Jurkat, Clone E6-1 (cell line): ENCODE data around the gene FNDC3A.
A peak's percentile ranks its signal among the peaks of the same experiment; 100 is the strongest.
"Not testable (repeated sequence)": the region's sequence is repeated elsewhere in the genome, so short reads cannot be mapped to it uniquely, and the experiment has no call there.

ENCODE experiments used
- DNase-seq: peaks from one replicate; pipeline ENCODE4 v3.0.0-alpha.2; 2011; ENCODE audit warnings: low read depth, low spot score
- H3K4me3 ChIP-seq: 2 replicates; pipeline ENCODE4 v1.5.1; 2011; ENCODE audit warnings: mild to moderate bottlenecking, low read length, control low read depth, moderate library complexity

Gene FNDC3A

DNA sequence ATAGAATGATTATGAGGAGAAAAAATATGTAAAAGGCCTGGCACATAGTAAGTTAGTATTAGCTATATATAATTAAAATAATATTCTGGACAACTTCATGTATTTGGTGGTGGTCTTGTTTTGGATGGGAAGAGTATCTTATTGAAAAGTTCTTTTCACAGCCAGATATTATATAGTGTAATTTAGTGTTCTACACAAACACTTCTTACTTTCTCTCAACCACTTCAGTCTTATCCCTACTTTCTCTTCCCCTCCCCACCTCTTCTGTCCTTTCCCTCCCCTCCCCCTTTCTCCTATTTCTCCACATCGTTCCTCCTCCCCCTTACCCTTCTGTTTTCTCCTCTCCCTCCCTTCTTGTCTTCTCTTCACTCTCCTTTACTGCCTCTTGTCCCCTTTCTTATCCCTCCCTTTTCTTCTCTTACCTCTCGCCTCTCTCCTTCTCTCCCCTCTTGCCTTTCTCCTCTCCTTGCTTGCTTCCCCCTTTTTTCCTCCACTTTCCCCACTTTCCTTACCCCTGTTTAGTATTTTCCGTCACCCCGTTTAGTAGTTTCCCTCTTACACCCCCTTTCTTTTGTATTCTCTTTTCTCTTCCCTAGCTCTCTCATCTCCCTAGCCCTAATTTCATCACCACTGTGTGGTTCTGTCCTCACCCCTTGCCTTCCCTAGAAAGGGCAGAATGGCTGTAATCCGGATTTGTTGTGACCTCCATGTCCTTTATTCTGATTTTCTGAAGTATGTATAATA, 137.2 kb downstream of the FNDC3A start:
- no peak for DNase-seq
- no peak overlapping the region for H3K4me3 ChIP-seq

DNA sequence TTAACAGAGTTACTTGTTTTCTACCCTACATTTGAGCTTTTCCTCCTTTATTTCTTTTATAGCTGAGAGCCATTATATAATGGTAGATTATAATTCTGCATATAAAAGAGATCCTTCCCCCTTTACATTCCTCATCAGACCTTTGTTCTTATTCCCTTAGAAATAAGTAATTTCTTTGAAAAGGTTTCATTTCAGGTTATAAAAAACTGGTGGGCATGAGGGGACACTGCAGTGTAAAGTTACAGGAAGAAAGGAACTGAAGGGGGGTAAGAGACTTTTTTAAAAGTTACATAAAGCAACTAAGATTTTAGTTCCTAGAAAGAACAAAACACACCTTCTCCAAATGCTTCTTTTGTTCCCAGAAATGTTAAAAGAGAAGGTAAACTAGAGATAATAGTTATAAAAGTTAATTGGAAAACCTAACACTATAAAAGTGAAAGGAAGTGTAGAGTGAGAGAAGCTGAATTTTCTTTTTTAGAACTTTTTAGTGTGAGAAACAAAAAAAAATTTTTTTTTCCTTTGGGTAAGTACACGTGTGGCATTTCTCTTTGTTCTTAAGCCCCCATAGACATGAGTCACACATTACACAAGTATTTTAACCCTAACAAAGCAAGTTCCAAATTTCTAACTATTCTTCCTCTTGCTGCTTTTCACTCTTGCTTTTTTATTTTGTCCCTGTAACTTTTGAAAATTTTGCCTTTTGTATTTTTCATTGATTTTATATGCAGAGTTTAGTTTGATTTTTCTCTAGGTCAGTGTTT, 138.0 kb downstream of the FNDC3A start:
- no peak overlapping the region for H3K4me3 ChIP-seq
- DNase-seq = peak; percentile 18

DNA sequence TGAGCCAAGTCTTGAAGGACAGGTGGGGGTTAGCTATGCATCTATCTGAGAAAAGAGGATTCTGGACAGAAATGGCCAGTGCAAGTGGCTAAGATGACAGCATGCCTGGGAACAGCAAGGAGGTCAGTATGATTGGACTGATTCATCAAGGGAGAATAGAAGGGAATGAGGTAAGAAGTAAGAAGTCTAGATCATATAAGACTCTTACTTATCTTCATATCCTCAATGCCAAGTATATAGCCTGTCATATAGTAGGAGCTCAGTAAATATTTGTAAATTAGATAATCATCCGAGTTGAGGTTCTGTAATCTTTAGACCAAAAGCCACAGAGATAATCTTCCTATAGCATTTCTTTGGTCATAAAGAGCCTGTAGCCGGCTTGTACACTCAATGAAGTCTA, 141.2 kb downstream of the FNDC3A start:
- H3K4me3 ChIP-seq = no peak overlapping the region
- DNase-seq = no peak

DNA sequence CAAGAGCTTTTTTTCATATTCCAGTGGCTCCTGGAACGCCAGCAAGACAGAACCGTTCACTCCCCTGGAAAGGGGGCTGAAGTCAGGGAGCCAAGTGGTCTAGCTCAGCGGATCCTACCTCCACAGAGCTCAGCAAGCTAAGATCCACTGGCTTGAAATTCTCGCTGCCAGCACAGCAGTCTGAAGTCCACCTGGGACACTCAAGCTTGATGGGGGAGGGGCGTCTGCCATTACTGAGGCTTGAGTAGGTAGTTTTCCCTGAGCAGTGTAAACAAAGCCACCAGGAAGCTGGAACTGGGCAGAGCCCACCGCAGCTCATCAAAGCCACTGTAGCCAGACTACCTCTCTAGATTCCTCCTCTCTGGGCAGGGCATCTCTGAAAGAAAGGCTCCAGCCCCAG, 142.7 kb downstream of the FNDC3A start:
- not testable (repeated sequence) for DNase-seq, H3K4me3 ChIP-seq

DNA sequence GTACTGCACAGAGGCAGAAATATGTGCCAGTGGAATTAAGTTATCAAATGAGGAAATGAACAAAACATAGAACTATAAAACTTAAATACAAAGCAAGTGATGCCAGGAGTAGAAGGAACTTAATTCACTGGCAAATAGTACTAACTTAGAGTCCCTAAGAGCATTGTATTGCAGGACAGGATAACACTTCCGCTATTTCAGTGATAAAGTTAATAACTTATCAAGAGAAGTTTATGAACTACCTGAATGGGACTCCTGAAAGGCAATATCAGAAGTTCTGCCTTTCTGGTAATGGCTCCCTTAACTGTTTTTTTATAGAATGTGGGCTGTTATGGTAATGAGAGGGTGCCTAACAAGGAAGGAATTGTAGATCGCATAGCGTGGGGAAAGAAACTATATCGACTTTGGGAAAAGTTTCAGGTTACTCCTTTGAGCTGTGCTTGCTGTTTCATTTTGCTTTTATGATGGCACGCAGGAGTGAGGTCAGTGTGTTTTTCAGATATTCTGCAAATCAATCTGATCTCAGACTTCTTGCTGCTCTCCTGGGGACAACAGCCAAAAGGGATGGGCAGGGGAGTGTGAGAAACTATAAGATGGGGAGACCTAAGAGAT, 149.1 kb downstream of the FNDC3A start:
- no peak for DNase-seq
- no peak overlapping the region for H3K4me3 ChIP-seq

DNA sequence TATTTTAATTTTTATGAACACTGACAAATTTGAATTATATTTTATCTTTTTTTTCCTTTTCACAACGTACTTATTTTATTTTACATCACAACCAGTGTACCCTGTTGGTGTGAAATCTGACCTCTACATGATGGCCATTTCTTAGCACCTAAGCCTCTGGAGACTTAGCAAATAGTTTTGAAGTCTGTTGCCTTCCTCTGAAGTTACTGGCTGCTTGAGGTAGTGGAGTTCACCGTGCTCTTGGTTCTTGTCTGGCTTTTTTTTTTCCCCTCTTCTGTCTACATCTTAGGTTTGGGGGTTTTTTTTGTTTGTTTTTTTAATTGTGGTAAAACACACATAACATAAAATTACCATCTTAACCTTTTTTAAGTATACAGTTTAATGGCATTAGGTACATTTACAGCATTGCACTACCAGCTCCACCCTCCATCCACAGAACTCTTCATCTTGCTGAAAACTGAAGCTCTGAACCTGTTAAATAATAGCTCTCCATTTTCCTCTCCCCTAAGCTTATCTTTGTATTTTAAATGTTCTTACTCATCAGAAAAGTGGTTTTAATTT, 150.3 kb downstream of the FNDC3A start:
- H3K4me3 ChIP-seq = no peak overlapping the region
- peak; percentile 35 for DNase-seq

DNA sequence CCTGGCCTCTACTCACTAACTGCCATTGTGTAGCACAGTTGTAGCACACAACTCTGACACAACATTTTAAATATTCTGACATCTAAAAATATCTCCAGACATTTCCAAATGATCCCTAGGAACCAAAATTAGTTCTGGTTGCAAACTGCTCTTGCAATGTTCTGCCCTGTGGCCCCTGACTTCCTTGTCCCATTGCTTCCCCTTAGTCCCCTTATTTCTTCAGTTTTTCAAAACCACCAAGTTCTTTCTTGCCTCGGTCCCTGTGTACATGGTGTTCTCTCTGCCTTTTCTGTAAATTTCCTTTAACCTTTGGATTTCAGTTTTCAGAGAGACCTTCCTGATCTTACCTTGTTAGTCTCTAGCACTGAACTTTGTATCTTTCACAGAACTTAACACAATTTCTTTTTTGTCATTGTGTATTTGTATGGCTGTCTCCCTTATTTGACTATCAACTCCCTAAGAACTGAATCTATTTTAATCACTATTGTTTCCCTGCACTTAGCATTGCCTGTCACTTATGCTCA, 156.8 kb downstream of the FNDC3A start:
- DNase-seq = no peak
- H3K4me3 ChIP-seq = no peak overlapping the region

DNA sequence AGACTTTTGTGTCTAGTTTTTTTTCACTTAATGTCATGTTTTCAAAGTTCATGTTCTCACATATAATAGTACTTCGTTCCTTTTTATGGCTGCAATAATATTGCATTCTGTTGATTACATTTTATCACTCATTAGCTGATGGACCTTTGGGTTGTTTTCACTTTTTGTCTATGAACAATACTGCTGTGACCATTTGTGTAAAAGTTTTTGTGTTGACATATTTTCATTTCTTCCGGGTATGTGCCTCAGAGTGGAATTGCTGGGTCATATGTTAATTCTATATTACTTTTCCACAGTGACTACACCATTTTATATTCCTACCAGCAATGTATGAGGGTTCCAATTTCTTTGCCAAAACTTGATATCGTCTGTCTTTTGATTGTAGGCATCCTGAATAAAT, 158.6 kb downstream of the FNDC3A start:
- no peak overlapping the region for H3K4me3 ChIP-seq
- no peak for DNase-seq

DNA sequence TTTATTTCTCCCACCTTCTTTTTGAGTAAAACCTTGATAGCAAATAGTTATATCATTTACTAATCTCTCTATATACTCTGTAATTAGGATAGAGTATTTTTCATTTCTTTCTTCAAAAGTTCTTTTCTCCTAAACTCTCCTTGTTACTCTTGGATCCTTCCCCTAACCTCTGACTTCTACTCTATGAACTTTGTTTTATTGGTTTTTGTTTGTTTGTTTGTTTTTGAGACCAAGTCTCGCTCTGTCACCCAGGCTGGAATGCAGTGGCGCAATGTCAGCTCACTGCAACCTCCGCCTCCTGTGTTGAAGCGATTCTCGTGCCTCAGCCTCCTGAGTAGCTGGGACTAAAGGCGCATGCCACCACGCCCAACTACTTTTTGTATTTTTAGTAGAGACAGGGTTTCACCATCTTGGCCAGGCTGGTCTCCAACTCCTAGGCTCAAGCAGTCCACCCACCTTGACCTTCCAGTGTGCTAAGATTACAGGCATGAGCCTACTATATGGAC, 161.5 kb downstream of the FNDC3A start:
- not testable (repeated sequence) for H3K4me3 ChIP-seq, DNase-seq

DNA sequence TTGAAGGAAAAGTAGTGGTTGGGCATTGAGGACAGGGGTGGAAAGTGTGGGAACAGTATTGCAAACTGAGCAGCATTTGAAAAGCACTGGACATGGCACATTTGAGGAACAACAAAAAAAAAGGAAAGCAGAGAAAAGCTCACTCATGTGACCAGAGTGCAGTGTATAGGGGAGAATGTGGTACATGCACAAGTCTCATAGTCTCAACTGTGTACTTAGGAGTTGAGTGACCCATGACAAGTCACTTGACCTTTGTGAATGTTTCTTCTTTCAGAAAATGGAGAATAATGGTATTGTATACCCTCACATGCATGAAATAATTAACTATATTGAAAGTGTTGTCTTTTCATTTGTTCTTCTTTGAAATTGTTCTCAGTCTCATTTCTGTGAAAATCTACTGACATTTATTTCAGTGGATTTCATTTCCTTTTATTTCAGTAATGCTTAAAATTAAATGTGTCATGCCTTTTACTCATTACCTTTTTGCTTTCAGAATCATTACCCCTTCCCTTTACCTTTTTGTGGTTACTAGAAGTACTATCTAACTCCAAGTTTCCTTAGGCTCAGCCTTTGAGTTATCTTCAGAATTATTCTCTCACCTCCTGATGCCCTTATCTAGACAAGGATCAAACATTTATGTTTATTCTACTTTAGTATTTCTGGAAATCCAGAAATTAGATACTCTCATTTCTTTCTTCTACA, 165.3 kb downstream of the FNDC3A start:
- H3K4me3 ChIP-seq = no peak overlapping the region
- DNase-seq = no peak

DNA sequence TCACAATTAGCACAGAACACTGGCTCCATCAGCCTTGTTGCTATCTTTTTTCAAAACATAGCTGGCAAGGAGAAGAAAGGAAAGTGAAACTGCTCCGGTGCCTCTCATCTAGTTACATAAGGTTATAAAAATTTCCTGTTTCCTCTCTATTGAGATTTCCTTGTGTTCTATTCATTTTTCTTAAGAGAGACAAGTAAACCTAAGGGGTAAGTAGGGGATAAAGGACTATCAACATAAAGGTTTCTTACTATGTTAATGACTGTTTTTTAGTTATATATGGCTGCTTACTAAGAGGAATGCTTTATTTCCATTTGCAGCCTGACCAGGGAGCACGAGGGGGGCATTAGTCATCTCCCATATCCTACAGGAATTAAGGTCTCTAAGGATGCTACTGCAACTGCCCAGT, 171.2 kb downstream of the FNDC3A start:
- peak; percentile 31 for DNase-seq
- no peak overlapping the region for H3K4me3 ChIP-seq

DNA sequence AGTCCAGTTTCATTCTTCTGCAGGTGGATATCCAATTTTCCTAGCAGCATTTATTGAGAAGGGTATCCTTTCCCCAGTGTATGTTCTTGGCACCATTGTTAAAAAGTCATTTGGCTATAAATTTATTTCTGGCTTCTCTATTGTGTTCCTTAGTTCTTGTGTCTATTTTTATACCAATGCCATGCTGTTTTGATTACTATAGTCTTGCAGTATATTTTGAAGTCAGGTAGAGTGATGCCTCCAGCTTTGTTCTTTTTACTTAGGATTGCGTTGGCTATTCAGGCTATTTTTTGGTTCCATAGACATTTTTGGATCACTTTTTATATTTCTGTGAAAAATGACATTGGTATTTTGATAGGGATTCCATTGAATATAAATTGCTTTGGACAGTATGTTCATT, 172.7 kb downstream of the FNDC3A start:
- no peak for DNase-seq
- H3K4me3 ChIP-seq = no peak overlapping the region

DNA sequence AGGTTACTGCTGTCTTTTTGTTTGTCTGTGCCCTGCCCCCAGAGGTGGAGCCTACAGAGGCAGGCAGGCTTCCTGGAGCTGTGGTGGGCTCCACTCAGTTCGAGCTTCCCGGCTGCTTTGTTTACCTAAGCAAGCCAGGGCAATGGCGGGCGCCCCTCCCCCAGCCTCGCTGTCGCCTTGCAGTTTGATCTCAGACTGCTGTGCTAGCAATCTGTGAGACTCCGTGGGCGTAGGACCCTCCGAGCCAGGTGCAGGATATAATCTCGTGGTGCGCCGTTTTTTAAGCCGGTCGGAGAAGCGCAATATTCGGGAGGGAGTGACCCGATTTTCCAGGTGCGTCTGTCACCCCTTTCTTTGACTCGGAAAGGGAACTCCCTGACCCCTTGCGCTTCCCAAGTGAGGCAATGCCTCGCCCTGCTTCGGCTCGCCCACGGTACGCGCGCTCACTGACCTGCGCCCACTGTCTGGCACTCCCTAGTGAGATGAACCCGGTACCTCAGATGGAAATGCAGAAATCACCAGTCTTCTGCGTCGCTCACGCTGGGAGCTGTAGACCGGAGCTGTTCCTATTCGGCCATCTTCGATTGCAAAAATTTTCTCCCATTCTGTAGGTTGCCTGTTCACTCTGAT, 182.4 kb downstream of the FNDC3A start:
- not testable (repeated sequence) for DNase-seq, H3K4me3 ChIP-seq

DNA sequence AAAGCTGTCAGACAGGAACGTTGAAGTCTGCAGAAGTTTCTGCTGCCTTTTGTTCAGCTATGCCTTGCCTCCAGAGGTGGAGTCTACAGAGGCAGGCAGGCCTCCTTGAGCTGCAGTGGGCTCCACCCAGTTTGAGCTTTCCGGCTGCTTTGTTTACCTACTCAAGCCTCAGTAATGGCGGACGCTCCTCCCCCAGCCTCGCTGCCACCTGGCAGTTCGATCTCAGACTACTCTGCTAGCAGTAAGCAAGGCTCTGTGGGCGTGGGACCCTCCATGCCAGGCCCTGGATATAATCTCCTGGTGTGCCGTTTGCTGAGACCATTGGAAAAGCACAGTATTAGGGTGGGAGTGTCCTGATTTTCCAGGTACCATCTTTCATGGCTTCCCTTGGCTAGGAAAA, 187.4 kb downstream of the FNDC3A start:
- not testable (repeated sequence) for DNase-seq, H3K4me3 ChIP-seq

DNA sequence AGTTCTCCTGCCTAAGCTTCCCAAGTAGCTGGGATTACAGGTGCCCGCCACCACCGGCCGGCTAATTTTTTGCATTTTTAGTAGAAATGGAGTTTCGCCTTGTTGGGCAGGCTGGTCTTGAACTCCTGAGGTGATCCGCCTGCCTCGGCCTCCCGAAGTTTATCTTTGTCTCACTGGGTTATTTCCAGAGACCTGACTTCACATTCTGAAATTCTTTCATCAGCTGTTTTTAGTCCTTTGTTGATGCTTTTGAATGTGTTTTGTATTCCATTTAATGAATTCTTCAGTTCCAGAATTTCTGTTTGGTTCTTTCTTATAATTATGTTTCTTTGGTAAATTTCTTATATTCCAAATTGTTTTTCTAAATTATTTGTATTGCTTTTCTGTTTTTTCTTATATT, 189.0 kb downstream of the FNDC3A start:
- no peak for DNase-seq
- H3K4me3 ChIP-seq = no peak overlapping the region

DNA sequence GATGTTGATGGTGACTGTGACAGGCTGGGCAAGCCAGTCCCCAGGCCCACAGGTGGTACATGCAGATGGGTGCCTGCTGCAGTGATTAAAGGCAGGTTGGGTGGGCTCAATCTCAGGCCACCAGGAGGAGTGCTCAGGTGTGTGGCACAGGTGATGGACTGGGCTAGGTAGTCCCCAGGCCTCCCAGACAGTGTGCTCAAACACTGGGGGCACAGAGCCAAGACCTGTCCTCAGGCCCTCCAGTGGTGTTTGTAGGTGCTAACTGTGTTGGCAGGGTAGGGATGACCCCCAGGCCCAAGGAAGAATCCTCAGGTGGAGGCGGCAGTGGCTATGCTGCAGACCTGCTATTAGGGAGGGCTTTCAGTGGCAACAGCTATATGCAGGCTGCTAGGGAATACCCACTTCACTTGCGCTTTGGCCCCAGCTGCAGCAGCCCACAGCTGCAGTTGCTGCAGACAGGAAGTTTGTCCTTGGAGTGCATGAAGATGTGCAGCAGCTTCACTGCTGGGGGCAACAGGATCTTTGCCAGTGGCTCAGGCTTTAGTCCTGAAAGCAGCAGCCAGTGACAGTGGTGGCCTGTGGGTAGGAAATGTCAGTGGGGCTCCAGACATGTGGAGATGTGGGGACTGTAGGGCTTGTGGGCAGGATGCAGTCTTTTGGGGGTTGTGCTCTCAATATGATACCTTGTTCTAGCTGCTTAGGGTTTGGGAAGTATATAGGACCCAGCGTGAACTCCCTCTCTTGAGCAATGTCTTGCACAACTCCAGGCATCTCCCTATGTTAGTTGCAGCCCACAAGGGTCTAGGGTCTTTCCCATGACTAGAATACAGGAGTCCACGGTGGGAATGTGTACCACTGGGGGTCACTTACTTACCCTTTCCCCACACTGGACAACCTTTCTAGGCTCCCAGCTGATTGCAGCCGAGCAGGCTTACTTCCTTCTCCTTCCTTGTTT, 190.4 kb downstream of the FNDC3A start:
- no peak overlapping the region for H3K4me3 ChIP-seq
- DNase-seq = peak; percentile 19

DNA sequence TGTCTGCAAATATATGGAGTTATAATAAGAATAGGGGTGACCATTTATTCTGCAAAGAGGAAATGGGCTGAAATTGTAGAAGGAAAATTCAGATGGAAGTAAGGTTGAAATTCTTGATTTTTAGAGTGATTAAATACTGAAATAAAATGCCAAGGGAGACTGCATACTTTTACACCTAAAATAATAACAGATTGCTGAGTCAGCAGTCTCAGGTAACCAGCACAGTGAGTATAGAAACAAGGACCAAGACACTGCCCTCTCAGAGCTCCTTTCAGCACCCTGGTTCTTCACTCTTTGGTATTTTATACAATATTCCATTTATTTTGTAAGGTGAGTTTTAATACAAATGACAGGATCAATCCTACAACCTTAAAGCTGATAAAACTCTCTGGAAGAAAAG, 195.6 kb downstream of the FNDC3A start:
- H3K4me3 ChIP-seq = no peak overlapping the region
- no peak for DNase-seq
